K562 (cell line): Measurements from ENCODE around the gene SPATA21. TPM values are rescaled to one million over a fixed set of nuclear protein-coding genes. Genes with fewer than 3 reads are reported as not detected.

Experiments
- BRD9 ChIP-seq: fragments of 450-650 bp; IDR thresholded peaks from 2 replicates; pipeline ENCODE4 v1.6.1; 2018; ENCODE audit warnings: low read depth; ENCODE audit not compliant: partially characterized antibody
- DPF2 ChIP-seq: fragments of 450-650 bp; IDR thresholded peaks from 2 replicates; pipeline ENCODE4 v1.6.1; 2016
- HDAC6 ChIP-seq: IDR thresholded peaks from 2 replicates; pipeline ENCODE4 v1.6.1; 2012; ENCODE audit warnings: low read depth, mild to moderate bottlenecking, control low read depth, inconsistent platforms, low read length, moderate library complexity
- KLF1 ChIP-seq: fragments of 450-650 bp; IDR thresholded peaks from 2 replicates; pipeline ENCODE4 v1.6.1; 2016; ENCODE audit warnings: missing genetic modification characterization, missing compliant biosample characterization
- KLF16 ChIP-seq: IDR thresholded peaks from 2 replicates; pipeline ENCODE4 v1.6.1; 2016; ENCODE audit warnings: antibody characterized with exemption
- L3MBTL2 ChIP-seq: fragments of 450-650 bp; IDR thresholded peaks from 2 replicates; pipeline ENCODE4 v1.6.1; 2016; ENCODE audit warnings: mild to moderate bottlenecking, moderate library complexity
- MAFG ChIP-seq: fragments of 450-650 bp; conservative IDR thresholded peaks from 2 replicates; pipeline ENCODE4 v1.6.1; 2016; ENCODE audit warnings: missing genetic modification characterization, missing compliant biosample characterization
- MAFK ChIP-seq: IDR thresholded peaks from 2 replicates; pipeline ENCODE4 v1.6.1; 2011; ENCODE audit warnings: low read length, improper control_type of control experiment
- NR2C2 ChIP-seq, 2 experiments: fragments of 200-800 bp in 1 of 2; sonication (Bioruptor generic) in 1 of 2; sonication (generic) in 1 of 2; formaldehyde crosslinking in 1 of 2; IDR thresholded peaks; 2 replicates each; pipeline versions ENCODE4 v1.6.1 to v1.8.0; 2016 to 2022; ENCODE audit warnings: mild to moderate bottlenecking in 1 of 2, missing compliant biosample characterization in 1 of 2, missing genetic modification characterization in 1 of 2, missing genetic modification reagents in 1 of 2
- POLR2AphosphoS5 ChIP-seq: IDR thresholded peaks from 2 replicates; pipeline ENCODE4 v1.6.1; 2011; ENCODE audit warnings: mild to moderate bottlenecking, low read depth, low read length, moderate library complexity; ENCODE audit not compliant: control insufficient read depth, insufficient read depth
- RBFOX2 ChIP-seq: fragments of 200-400 bp; formaldehyde crosslinking; IDR thresholded peaks from 2 replicates; pipeline ENCODE4 v1.6.1; 2017; ENCODE audit warnings: low read depth, mild to moderate bottlenecking, low read length, moderate library complexity
- SMARCA4 ChIP-seq: fragments of 450-650 bp; IDR thresholded peaks from 2 replicates; pipeline ENCODE4 v1.6.1; 2016
- TBP ChIP-seq: optimal IDR thresholded peaks from 2 replicates; pipeline ENCODE3; 2011; ENCODE audit warnings: low read depth, low read length, improper control_type of control experiment
- TCF7L2 ChIP-seq: fragments of 150-350 bp; IDR thresholded peaks from 2 replicates; pipeline ENCODE4 v1.6.1; 2016; ENCODE audit warnings: low read depth, mild to moderate bottlenecking, low read length, moderate library complexity
- YY1 ChIP-seq, 3 experiments: IDR thresholded peaks; 2 replicates each; pipeline ENCODE4 v1.6.1; 2011; ENCODE audit warnings: low read length in 2 of 3, mild to moderate bottlenecking in 2 of 3, moderate library complexity in 2 of 3, borderline replicate concordance in 1 of 3, control low read depth in 1 of 3, low read depth in 1 of 3; ENCODE audit not compliant: insufficient read depth in 3 of 3, insufficient replicate concordance in 2 of 3, control insufficient read depth in 1 of 3, insufficient read length in 1 of 3; ENCODE audit errors: extremely low read depth in 1 of 3
- ZFX ChIP-seq: sonication (generic); formaldehyde crosslinking; IDR thresholded peaks from 2 replicates; pipeline ENCODE4 v1.8.0; 2022; ENCODE audit warnings: mild to moderate bottlenecking, missing genetic modification reagents, moderate library complexity
- ZNF77 ChIP-seq: fragments of 250-450 bp; sonication (Bioruptor Pico); IDR thresholded peaks from 2 replicates; pipeline ENCODE4 v1.5.0; 2020
- polyA plus RNA-seq, 8 experiments: library from polyadenylated mRNA; depleted of rRNA in 4 of 8; stranded (reverse) in 5 of 8; unstranded in 3 of 8; fragments of >200 nt; fragmentation: Nextera tagmentation in 2 of 8; fragmentation: Illumina TruSeq in 1 of 8; extraction: Ambion mirVana in 2 of 8; extraction: Trizol in 1 of 8; gene quantifications; 2 replicates each; pipeline versions ENCODE4 v1.2.1 to v1.2.3, GENCODE V29; 2011 to 2014; ENCODE audit warnings: inconsistent platforms in 1 of 8, missing spikeins in 1 of 8
- total RNA-seq, 7 experiments: library from RNA; depleted of rRNA in 6 of 7; stranded (reverse); fragments of >200 nt in 6 of 7; fragmentation: Illumina TruSeq in 2 of 7; extraction: Trizol in 2 of 7; gene quantifications; 2 replicates each; pipeline versions ENCODE4 v1.2.1 to v1.2.3, GENCODE V29; 2011 to 2021; ENCODE audit warnings: low replicate concordance in 1 of 7
- TF ChIP-seq, protein P1 (sequence below), 2 experiments: IDR thresholded peaks; 2 replicates each; pipeline ENCODE4 v1.6.1; 2012; ENCODE audit warnings: improper control_type of control experiment in 2 of 2, low read depth in 2 of 2, low read length in 2 of 2, borderline replicate concordance in 1 of 2
- TF ChIP-seq, protein P2 (sequence below), 2 experiments: fragments of 200-800 bp in 1 of 2; sonication (Bioruptor generic) in 1 of 2; sonication (generic) in 1 of 2; formaldehyde crosslinking in 1 of 2; IDR thresholded peaks in 1 of 2; conservative IDR thresholded peaks in 1 of 2; 2 replicates each; pipeline versions ENCODE4 v1.5.0 to v1.6.1; 2016 to 2020; ENCODE audit warnings: missing compliant biosample characterization in 1 of 2, missing genetic modification characterization in 1 of 2, missing genetic modification reagents in 1 of 2
- TF ChIP-seq, protein P3 (sequence below), 2 experiments: fragments of 450-650 bp; conservative IDR thresholded peaks; 2 replicates each; pipeline ENCODE4 v1.6.1; 2017; ENCODE audit warnings: mild to moderate bottlenecking in 2 of 2, moderate library complexity in 2 of 2

Gene SPATA21
- total and polyA plus RNA-seq, 9 of the 15 experiments (the other 6 are each of a cell fraction or from before 2014, with no cell fraction given): 0.10 to 0.36 (median 0.13) TPM; not detected in 3

DNA sequence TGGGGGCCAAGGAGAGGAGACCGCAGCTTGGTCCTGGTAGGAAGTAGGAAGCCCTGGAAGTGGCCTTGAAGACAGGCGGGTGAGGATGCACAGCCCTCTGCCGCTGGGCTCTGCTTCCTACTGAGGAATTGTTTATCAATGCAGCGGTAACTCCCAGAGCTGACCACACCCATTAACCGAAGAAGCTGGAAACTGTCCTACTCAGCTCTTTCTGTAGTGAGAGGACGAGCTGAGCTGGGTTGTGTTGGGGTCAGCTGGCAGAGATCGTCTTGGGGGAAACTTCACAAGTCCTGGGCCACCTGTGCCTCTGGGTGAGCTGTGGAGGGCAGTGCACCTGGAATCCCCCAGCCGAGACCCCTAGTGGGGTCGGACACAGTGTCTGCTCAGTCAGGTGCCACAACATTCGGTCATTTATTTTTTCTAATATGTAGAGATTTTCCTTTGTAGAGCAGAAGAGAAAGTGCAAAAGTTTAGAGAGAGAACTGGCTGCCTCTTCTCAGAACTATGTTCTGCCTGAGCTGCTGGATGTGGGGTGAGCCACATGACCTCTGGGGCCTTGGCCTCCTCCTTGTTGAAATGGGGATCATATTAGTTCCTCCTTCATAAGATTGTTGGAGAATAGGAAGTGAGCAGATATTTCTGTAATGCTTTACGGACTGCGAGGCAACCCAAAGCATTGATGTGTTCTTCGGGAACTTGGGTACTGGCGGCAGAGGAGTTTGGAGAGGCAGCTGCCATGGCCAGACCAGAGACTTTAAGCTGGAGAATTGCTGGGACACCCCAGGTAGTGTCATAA, 6.9 kb upstream of the SPATA21 start (continued):
- TF ChIP-seq, protein P1, sequence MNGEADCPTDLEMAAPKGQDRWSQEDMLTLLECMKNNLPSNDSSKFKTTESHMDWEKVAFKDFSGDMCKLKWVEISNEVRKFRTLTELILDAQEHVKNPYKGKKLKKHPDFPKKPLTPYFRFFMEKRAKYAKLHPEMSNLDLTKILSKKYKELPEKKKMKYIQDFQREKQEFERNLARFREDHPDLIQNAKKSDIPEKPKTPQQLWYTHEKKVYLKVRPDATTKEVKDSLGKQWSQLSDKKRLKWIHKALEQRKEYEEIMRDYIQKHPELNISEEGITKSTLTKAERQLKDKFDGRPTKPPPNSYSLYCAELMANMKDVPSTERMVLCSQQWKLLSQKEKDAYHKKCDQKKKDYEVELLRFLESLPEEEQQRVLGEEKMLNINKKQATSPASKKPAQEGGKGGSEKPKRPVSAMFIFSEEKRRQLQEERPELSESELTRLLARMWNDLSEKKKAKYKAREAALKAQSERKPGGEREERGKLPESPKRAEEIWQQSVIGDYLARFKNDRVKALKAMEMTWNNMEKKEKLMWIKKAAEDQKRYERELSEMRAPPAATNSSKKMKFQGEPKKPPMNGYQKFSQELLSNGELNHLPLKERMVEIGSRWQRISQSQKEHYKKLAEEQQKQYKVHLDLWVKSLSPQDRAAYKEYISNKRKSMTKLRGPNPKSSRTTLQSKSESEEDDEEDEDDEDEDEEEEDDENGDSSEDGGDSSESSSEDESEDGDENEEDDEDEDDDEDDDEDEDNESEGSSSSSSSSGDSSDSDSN (IDR thresholded peaks at IDR 0.05; ENCODE audit: borderline replicate concordance in 1 of 2, low read depth in 2 of 2, low read length in 2 of 2): 0 out of 4 replicates have a peak, but pooled peaks of 1 of the 2 experiments have one; percentile 49
- TF ChIP-seq KLF16 (no peak), DPF2 (0 out of 2 replicates have a peak, but pooled peaks have one; percentile 55), L3MBTL2 (0 out of 2 replicates have a peak, but pooled peaks have one; percentile 11), BRD9 (no peak), KLF1 (tag) (0 out of 2 replicates have a peak, but pooled peaks have one; percentile 34), POLR2AphosphoS5 (peak; percentile 45; the same call in 1 of the 2 replicates), TCF7L2 (no peak), TBP (peak; percentile 68), YY1 (IDR thresholded peaks at IDR 0.05; ENCODE audit: borderline replicate concordance in 1 of 3, control insufficient read depth in 1 of 3, extremely low read depth in 1 of 3, insufficient read depth in 3 of 3, insufficient read length in 1 of 3, insufficient replicate concordance in 2 of 3, low read depth in 1 of 3, low read length in 2 of 3) (peak in 1 of 3 experiments; percentile 16), NR2C2 (CRISPR knock-in tag; IDR thresholded peaks at IDR 0.05) (no peak), NR2C2 (tag; IDR thresholded peaks at IDR 0.05) (peak; percentile 30; the same call in 1 of the 2 replicates), RBFOX2 (peak; percentile 51; the same call in 1 of the 2 replicates), ZFX (CRISPR knock-in tag) (peak; percentile 6; the same call in 1 of the 2 replicates), SMARCA4 (0 out of 2 replicates have a peak, but pooled peaks have one; percentile 50), MAFK (peak; percentile 88), HDAC6 (no peak), ZNF77 (no peak), MAFG (tag) (peak; percentile 92)
- TF ChIP-seq, protein P2, sequence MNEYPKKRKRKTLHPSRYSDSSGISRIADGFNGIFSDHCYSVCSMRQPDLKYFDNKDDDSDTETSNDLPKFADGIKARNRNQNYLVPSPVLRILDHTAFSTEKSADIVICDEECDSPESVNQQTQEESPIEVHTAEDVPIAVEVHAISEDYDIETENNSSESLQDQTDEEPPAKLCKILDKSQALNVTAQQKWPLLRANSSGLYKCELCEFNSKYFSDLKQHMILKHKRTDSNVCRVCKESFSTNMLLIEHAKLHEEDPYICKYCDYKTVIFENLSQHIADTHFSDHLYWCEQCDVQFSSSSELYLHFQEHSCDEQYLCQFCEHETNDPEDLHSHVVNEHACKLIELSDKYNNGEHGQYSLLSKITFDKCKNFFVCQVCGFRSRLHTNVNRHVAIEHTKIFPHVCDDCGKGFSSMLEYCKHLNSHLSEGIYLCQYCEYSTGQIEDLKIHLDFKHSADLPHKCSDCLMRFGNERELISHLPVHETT (CRISPR knock-in tag; conservative IDR thresholded peaks at IDR 0.05 in 1 of 2, IDR thresholded peaks at IDR 0.05 in 1 of 2): 0 out of 4 replicates have a peak, but pooled peaks of 1 of the 2 experiments have one; percentile 37
- TF ChIP-seq, protein P3, sequence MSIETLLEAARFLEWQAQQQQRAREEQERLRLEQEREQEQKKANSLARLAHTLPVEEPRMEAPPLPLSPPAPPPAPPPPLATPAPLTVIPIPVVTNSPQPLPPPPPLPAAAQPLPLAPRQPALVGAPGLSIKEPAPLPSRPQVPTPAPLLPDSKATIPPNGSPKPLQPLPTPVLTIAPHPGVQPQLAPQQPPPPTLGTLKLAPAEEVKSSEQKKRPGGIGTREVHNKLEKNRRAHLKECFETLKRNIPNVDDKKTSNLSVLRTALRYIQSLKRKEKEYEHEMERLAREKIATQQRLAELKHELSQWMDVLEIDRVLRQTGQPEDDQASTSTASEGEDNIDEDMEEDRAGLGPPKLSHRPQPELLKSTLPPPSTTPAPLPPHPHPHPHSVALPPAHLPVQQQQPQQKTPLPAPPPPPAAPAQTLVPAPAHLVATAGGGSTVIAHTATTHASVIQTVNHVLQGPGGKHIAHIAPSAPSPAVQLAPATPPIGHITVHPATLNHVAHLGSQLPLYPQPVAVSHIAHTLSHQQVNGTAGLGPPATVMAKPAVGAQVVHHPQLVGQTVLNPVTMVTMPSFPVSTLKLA (conservative IDR thresholded peaks at IDR 0.05): no peak
